Aortic smooth muscle cell (primary cell): ENCODE measurements around the gene F10. TPM values are rescaled to one million over a fixed set of nuclear protein-coding genes. Genes with fewer than 3 reads are reported as not detected.

ENCODE experiments used
- total RNA-seq: library from RNA; depleted of rRNA; stranded (reverse); fragments of >200 nt; gene quantifications from 2 replicates; pipeline ENCODE4 v1.2.3, GENCODE V29; 2014

Gene F10
- total RNA-seq = 5.7 and 5.8 TPM in 2 replicates

DNA sequence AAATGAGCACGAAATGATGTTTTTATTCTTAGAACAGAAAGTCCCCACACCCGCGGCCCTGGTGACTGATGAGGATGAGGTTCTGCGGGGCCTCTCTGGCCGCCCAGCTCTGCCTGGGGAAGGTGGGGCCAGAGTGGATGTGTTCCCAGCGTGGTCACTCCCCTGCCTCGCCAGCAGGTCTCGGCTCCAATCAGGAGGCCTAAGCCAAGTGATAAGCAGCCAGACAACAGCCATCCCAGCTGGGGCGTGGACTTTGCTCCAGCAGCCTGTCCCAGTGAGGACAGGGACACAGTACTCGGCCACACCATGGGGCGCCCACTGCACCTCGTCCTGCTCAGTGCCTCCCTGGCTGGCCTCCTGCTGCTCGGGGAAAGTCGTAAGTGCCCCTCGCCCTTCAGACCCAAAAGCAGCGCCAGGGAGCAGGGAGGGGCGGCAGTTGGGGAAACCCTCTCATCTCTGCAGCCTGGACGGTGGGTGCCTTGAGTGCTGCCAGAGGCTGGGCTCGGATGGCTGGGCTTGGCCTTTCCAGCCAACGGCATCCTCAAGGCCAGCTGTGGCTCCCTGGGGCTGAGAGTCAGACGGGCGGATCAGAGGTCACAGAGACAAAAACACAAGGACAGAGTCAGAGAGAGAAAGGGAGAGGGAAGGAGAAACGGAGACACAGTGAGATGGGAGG, at the start of gene F10:
Gene F10, plus strand, starts transcription at position 250 of the 676 bp plus-strand sequence. Its CDS starts 57 bp downstream, at position 307.

DNA sequence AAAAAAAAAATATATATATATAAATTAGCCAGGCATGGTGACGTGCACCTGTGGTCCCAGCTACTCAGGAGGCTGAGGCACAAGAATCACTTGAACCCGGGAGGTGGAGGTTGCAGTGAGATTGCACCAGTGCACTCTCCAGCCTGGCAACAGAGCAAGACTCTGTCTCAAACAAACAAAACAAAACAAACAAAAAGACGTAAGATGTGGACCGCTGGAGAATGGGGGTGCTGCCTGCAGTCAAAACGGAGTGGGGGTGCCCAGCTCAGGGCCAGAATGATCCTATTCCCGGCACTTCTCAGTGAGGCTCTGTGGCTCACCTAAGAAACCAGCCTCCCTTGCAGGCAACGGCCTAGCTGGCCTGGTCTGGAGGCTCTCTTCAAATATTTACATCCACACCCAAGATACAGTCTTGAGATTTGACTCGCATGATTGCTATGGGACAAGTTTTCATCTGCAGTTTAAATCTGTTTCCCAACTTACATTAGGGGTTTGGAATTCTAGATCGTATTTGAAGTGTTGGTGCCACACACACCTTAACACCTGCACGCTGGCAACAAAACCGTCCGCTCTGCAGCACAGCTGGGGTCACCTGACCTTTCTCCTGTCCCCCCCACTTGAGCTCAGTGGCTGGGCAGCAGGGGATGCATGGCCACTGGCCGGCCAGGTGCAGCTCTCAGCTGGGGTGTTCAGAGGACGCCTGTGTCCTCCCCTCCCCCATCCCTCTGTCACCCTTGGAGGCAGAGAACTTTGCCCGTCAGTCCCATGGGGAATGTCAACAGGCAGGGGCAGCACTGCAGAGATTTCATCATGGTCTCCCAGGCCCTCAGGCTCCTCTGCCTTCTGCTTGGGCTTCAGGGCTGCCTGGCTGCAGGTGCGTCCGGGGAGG, 17.3 kb upstream of the F10 start, which contains the start of gene F7:
Gene F7, plus strand, starts transcription at position 760 of the 889 bp plus-strand sequence. Its CDS starts 51 bp downstream, at position 811.

DNA sequence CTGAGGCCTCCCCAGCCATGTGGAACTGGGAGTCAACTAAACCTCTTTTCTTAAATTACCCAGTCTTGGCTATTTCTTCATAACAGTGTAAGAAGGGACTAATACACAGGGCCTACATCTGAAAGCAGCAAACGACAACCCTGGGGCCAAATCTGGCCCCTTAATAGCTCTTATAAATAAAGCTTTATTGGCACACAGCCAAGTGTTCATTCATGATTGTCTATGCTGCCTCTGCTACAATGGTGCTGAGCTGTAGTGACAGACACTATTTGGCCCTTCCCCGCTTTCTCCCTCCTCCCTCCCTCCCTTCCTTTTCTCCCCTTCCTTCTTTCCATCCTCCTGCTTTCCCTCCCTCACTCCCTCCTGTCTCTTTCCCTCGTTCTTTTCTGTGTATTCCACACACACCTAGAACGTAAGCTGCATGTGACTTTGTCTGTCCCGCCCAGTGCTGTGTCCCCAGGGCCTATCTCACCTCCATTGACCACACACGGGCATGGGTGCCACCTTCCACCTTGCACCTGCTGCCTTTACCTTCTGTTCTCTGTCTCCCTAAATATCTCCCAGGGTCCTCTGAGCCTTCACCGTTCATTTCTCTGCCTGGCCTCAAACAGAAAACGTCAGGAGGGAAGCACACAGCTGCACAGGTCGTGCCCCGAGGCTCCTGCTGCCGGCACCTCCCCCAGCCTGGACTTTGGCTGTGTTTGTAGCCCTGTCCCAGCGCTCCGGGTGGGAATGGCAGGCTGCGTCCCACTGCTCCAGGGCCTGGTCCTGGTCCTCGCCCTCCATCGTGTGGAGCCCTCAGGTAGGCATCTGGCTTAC, 35.5 kb downstream of the F10 start, which contains the start of gene PROZ:
Gene PROZ, plus strand, starts transcription at position 720 of the 819 bp plus-strand sequence. Its CDS starts 13 bp downstream, at position 733.

Other genes with a start within 250 kb of the F10 start
- 0.62 and 0.79 TPM in 2 replicates for gene MCF2L, start 153.6 kb upstream of the F10 start, total RNA-seq
- gene F7, start 17.0 kb upstream of the F10 start, total RNA-seq = not detected in 2 replicates
- gene PROZ, start 35.8 kb downstream of the F10 start, total RNA-seq = not detected in 2 replicates
- 66.5 and 70.4 TPM in 2 replicates for gene PCID2, start 85.9 kb downstream of the F10 start, total RNA-seq
- 109 and 121 TPM in 2 replicates for gene CUL4A, start 86.8 kb downstream of the F10 start, total RNA-seq
- gene LAMP1, start 174.4 kb downstream of the F10 start, total RNA-seq = 198 and 206 TPM in 2 replicates
- gene GRTP1, start 241.3 kb downstream of the F10 start, total RNA-seq = 1.7 and 2.1 TPM in 2 replicates